ENCODE results near the gene PMF1.

Gene PMF1

GRCh38 chr1:156276532-156276931 lies 63.7 kb downstream of the PMF1 start:
- no peak for DNase-seq

DNA sequence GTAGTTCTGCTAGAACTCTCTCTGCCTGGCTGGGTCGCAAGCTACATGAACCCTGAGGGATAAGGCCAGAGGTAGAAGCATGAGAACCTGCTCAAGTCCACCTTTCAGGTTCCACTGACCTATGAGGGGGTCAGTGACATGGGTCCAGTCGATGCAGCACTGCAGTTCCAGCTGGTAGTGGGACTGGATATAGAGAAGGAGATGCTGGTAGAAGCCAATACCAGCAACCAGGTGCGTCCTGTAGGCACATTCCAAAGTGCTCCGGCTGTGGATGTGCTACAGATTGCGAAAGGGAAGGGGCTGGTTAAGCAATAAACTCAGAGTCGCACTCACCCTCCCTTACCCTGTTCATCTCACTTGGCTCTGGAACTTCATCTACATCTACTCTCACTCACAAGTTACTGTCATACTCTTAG lies 64.2 kb downstream of the PMF1 start:
- DNase-seq: no peak

DNA sequence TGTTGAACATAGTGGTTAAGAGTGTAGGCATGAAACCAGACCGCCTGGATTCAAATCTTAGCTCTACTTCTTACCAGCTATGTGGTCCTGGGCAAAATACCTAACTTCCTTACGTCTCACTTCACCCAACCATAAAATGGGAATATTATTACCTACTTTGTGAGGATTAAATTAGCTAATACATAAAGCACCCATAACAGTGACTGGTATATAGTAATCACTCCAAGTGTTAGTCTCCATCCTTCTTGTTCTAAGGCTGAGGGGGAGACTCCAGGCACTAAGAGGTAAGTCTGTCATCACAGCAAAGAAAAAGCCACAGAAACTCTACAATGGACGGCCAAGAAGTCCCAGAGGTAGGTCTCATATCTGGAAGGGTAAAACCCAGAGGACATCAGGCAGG lies 67.0 kb downstream of the PMF1 start:
- no peak for DNase-seq

DNA sequence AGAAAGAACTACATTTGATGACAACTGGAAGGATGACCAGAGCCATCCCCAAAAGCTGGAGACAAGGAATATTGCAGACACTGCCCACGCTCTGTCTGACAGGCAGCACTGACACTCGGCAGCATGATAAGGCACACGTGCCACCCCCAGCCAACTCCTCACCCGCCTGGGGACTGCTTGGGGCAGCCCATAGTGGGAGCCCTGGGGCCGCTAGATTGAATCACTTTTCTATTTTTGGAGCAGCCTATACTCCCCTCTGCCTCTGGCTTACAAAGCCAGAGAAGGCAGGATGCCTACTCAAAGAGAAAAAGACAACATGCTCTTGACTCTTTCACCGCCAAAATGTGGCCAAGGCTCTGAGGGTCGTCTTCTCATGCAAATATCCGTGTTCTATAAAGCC lies 68.5 kb downstream of the PMF1 start:
- no peak for DNase-seq

DNA sequence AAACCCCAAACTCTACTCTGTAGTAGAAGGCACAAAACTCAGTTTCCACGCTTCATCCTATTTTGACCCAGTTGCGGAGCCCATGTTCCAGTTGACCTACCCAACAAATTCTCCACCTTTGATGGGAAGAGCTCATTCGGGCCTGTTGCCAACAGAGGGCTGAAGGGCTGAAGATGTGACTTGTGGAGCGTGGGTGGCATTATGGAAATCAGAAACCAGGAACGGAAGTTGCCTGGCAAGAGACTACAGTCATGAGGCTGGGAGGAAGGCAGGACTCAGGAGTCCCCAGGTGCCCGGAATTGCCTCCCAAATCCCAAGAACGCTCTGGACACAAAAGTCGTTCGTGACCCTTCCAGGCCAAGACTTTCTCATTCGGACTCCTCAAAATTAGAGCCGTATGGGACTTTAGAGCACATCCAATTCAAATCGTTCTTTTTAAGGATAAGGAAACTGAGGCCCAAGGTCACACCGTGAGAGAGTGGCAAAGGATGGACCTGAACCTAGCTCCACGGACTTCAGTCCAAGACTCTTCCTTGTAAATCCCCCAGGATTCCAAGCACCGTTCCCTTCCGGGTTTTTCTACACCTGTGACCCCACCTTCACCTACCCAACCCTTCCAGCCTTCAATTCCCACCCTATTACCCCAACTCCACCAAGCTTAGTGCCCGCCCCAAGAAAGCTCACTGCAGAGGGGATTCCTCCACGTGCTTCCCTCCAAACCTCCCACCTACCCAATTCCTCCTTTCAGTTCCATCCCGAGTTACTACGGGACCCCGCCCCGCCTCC lies 69.1 kb downstream of the PMF1 start:
- no peak for DNase-seq

DNA sequence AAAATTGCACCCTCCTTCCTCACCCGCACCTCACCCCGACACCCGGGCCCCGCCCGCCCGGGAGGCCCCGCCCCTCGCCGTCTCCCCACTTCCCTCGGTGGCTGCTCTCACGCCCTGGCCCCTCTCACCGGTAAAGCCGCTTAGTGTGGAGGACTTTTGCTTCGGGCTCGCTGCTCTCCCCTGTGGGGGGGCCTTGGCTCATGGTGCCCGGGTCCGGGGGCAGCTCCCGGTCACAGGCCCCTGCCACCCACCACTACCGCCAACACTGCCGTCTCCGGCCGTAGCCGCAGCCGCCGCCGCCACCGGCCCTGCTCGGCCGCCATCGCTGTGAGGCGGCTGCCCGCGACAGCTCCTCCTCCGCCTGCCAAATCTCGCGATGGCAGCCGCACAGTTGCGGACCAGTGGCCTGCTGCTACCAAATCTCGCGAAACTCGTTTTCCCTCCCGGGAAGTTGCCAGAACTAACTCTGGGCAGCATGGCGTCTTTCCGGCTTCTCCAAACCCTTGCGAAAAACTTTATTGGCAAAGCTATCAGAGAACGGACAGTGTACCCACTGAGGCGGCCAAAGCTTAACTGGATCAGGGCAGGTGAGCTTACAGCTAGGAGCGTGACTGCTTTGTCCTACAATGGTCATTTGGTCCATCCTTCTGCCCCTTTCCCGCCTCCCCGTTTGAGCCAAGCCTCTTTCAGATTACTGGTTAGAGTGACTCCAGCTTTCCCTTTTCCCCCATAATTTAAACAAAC lies 69.8 kb downstream of the PMF1 start, which contains the start of gene SMG5:
Gene SMG5 (minus strand): TSS at position 347 of the 744 bp plus-strand sequence. CDS start 145 bp downstream, at position 202.
- peak; percentile 98 for DNase-seq

DNA sequence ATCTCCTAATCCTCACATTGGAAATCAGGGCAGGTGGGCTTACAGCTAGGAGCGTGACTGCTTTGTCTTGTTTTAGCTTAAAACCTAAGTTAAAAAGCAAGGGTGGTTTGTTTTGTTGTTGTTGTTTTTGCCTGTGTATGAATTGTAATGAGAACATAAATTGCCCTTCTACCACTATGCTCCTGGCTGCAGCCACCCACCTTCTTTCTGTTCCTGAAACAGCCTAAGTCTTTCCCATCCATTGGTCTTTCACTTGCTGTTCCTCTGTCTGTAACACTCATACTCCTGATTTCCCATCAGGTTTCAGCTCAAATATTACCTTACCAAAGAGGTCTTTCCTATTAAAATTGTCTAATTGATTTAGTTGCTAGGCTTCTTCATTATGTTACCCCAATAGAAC lies 70.7 kb downstream of the PMF1 start:
- DNase-seq: no peak

- no peak for DNase-seq
Observed at GRCh38 chr1:156284112-156284511, 71.3 kb downstream of the PMF1 start, which contains the start of gene TMEM79. Gene TMEM79, plus strand, starts transcription at chr1:156284325. Its CDS starts 902 bp downstream, at chr1:156285227.

- DNase-seq: no peak
Observed at GRCh38 chr1:156284757-156285156, 72.0 kb downstream of the PMF1 start.

GRCh38 chr1:156285437-156285836 lies 72.6 kb downstream of the PMF1 start:
- DNase-seq: no peak

GRCh38 chr1:156286061-156286460 lies 73.3 kb downstream of the PMF1 start:
- DNase-seq: no peak

Measured in NCI-H2081 treated with DMSO at 0.1 percent for 48 hours (cell line).